Stimulated activated CD4-positive, alpha-beta T cell treated with anti-CD3 and anti-CD28 coated beads, Interleukin-2, amount 100 ng/mL, for 48 hours (primary cell): ENCODE results near the gene FGF12.

ENCODE experiments used
- DNase-seq, 2 donors: peaks; one replicate each; pipeline ENCODE4 v3.0.0-alpha.2; 2020

Gene FGF12

DNA sequence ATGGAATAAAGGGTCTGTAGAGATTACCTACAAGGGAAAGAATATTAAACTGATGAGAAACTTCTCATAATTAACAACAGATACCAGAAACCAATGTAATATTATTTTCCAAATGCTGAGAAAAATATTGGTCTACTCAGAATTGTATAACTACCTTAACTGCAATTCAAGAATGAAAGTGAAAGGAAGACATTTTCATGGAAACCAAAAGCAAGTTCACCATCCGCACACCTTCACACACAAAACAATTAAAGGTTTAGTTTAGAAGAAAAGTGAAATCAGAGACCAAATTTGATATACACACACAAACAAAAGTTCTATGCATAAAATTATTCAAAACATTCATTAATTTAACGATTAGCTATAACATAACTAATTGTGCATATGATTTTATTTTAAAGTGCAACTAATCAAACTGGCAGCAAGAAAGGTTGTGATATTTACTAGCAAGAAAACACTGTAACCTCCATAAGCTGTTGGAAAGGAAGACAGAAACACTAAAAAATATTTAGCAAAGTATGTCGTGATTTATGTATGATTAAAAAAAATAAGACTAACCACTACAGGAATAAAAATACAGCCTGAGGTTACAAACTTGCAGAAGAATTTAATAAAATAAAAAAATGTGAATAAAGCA, 395.5 kb downstream of the FGF12 start:
- DNase-seq = no peak

DNA sequence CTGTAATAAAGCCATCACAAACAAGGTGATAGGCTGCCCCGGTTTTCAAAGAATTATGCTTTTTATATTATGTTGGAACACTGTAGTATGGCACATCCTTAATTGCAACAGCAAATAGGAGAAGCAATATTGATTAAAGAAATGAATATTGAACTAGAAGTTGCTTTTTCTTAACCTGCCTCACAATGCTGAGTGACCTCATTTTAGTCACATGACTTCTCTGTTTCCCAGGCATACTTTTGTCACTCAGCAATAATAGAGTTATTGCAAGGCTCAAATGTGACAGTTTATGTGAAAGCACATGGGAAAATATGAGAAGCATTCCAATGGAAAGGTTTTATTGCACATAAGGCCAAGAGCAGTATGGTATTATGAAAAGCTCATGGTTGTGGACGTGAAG, 400.7 kb downstream of the FGF12 start:
- DNase-seq = no peak

GRCh38 chr3:192317564-192317963, 409.8 kb downstream of the FGF12 start:
- no peak for DNase-seq

- DNase-seq = no peak
Measured at GRCh38 chr3:192313605-192314004, 413.7 kb downstream of the FGF12 start.

- DNase-seq = no peak
Measured at GRCh38 chr3:192307631-192308030, 419.7 kb downstream of the FGF12 start.

DNA sequence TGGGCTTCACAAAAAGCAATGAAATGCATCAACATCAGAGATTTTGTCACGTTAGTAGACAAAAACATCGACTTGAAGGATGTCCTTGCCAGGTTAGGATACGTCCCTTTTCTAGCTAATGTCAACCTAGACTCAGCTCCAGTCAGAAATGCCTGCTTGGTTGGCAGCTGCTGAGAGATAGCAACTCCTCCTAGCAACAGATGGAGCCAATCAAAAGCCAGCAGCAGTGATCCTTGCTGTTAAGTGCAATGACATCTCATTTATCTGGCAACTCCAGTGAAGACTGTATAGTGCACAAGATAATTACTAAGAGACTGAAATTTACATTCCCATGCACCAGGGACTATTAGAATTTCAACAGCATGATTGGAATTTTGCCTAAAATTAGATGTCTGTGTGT, 424.1 kb downstream of the FGF12 start:
- no peak for DNase-seq

DNA sequence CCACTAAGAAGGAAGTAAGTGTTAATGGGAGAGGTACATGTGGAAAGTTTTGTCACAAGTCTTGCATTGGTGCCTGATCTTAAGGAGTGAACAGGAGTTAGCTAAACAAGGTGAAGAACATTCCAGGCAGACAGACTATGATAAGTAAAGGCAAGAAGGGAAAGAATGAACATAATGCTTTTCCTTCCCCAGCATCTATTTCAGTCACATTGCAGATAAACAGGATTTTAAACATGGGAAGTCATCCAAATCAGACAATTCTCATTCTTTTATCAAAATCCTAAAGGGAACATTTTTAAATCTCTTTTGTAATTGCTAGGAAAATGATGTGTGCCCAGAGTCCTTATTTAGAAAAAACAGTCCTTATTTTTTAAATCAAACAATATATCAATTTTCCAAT, 424.6 kb downstream of the FGF12 start:
- no peak for DNase-seq

- no peak for DNase-seq
Measured at GRCh38 chr3:192299921-192300320, 427.4 kb downstream of the FGF12 start.

DNA sequence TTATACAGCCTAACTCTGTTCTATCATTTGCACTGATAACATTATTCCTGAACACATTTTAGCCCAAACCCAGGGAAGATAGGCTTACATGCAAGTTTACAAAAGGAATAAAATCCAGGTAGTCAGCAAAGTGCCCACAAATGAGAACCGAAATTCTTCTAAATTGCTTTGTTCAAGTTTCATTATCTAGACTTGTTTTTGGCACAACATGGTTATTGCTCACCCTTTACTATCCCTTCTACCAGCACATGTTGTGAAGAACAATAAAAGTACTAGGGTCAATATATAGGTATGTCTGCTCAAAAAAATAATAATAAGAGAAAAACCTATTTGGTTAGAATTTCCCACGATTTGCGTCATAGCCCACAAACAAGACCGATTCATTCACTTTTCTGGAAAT, 430.5 kb downstream of the FGF12 start:
- no peak for DNase-seq

DNA sequence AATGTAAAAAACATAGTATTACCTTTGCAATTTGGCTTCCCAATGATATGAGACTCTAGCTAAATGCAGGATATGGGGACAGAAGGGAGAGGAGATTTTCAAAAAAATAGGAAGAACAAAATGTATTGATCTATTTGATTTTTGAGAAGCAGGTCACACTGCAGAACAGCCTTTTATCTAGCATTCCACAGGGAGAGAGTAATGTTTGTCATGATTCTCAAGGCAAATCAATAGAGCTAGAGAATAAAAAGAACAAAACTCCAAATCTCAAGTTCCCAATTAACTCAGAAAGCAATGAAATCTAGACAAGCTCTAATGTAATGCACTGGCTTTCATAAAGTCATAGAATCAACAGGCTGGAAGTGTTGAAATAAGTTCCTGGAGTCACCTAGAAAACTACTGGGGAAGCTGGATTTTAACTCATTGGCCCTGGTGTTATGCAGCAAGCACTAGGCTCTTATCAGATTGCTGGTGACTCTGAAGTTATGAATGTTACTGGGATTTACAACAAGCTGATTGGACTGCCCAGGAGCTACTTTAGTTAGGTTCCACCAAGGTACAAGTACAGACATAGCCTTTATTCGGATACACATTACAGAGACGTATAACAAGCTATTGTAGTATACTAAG, 442.8 kb downstream of the FGF12 start:
- DNase-seq = no peak

GRCh38 chr3:192281207-192281880, 446.0 kb downstream of the FGF12 start:
- no peak for DNase-seq

- DNase-seq = no peak
Measured at GRCh38 chr3:192279664-192280063, 447.7 kb downstream of the FGF12 start.

DNA sequence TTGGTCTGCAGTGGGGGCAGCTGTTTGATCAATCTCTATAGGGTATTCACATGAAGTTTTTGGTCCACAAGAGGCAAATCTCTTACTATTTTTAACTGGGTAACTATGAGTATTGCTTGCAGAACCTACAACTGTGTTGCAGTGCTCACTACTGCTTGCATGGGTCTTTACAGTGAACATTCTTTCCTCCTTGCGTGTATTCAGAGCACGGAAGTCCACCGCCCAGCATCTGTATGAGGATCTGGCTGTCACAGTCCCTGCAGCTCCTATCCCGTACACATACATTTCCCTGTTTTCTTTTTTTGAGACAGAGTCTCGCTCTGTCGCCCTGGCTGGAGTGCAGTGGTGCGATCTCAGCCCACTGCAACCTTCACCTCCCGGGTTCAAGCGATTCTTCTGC, 449.9 kb downstream of the FGF12 start:
- no peak for DNase-seq

DNA sequence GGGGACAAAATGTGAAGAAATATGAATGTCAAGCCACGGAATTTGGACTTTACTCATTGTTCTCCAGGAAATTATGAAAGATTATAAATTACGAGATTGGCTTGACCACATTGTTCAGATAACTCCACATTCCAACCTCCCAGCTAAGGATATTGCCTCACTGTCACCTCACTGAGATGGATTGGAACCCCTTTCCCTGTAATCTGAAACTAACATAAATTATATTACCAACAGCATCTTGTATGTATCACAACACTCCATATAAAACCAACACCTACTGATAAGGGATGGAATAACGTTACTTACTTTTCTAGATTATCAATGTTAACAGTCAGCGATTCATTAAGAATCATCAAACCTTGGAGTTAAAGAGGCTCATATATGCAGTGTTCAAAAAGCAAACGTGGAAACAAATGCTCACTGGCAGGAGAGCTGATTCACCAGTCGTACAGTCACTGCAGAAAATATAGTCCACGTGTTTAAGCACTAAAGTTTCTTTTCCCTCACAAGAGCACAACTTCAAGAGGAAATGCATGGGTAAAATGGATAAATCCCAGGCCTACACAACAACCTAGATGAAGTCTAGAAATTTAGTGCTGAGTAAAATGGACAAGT, 451.5 kb downstream of the FGF12 start:
- no peak for DNase-seq

GRCh38 chr3:192273697-192274010, 453.7 kb downstream of the FGF12 start:
- no peak for DNase-seq

DNA sequence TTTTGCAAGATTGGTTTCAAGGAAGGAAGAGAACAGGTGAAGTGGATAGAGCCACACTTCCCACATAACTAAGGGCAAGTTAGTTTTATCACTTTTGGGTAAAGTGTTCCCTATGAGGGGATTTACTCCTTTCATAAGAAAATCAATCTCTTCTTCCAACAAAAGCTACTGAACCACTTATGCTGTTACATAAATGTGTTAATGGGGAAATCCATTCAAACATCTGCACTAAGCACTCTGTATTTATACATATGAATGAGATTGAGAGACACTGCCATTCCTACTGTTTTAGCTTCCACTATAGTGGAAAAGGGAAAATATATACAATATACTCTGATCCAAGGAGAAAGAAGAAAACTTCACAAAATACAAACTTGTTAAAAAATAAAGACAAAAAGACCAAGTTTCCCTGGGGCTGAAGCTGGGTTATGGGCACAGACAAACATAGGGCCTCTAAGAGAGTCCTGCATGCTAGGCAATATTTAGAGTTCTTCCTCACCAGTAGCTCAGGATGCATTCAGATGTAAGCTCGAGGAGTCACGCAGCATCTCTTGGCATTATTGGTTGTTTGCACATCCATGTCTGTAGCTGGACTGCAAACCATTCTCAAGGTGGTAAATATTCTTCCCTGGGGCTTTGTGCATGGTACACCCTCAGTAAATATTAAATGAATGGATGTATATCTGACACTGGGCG, 454.2 kb downstream of the FGF12 start:
- no peak for DNase-seq

DNA sequence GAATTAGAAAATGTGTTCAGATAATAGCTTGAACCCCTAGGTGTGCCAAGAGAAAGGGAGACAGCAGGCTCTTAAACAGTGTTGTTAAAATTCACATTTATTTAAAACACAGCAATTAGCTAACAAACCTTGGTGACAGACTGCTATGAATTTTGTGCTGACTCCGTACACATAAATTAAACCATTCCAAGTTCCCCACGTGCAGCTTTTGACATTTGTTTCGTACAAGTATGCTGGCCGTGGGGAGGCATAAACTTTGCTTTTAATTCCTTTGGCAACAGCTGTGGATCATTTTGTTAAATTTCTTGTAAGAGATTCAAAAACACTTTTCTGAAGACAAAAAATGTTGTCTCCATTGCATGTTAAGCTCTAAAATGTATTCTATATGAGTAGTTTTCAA, 465.3 kb downstream of the FGF12 start:
- DNase-seq = no peak

- no peak for DNase-seq
Measured at GRCh38 chr3:192261135-192261534, 466.2 kb downstream of the FGF12 start.

DNA sequence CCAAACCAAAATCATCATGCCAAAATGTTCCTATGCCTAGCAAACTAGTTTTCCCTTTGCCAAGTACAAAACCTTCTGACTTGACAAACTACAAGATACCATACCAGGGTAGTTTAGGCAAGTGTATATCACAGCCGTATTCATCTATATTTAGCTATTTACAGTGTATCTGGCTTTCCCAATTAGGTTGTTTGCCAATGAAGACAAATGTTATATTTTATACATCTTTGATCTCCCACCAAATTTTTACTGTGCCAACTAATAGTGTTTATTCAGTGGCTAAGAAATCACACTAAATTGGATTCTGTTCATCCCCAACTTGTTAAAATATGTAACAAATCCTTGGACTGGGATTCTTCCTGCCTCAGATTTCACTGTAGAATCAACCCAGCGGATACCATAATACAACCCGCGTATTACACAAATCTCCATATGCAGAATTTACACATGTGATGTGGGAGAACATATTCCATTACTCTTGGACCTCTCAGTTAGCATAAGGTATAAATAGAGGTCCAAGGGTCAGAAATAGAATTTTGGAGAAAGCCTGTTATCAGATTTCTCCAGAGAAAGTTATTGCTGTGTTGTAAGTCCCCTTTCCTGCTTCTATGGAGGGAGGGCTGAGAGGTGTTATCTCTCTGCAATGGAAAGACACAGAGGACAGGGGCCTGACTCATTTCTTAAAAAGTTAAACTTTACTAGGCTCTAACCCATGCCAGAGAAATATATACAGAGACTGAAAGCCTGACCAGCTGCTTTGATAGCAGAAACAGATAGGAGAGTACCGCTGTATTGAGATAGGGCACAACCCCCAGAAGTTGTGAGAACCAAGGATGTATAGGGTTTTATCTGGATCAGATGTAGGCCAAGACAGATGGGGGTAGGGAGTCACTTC, 467.0 kb downstream of the FGF12 start:
- no peak for DNase-seq

DNA sequence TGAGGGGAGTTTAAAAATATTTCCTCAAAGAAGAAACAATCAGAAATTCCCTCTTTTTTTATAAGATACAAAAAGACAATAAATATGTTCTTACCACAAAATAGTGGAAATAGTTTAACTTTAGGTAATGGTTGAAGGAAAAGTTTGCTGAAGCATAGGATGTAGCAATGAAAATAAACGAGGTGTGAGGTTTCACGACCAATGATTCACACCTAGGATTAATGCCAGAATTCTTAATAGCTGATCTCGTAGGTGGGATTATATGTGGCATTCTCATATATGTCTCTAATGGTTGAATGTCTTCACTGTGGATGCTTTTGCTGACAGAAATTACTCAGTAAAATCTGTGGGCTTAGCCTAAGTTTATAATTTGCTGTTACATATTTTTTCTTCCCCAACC, 467.7 kb downstream of the FGF12 start:
- no peak for DNase-seq

DNA sequence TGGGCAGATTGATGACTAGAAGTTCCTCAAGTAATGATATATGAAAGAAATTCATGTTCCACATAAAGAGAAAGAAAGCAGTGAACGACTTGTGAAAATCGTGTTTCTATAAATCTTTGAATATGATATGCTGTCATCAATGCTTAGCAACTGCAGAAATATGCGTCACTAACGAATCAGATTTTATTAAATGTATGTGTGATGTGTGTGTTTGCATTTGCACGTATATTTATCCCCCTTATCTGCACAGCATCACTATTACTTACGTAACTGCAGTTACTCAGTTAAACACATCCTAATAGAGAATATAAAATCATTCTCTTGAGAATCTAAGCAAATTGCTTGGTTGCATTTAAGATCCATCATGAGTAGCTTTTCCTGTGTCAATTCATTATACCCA, 468.6 kb downstream of the FGF12 start:
- no peak for DNase-seq

GRCh38 chr3:192255839-192256238, 471.5 kb downstream of the FGF12 start:
- no peak for DNase-seq
